HEK293 (cell line): Measurements from ENCODE around the gene HNRNPUL1.

Experiments used
- CTCF ChIA-PET: fragments of 350-600 bp; formaldehyde crosslinking; extraction: SDS; loops from one replicate; lab custom pipeline; 2021; ENCODE audit warnings: antibody characterized with exemption; lab: Yijun Ruan, JAX
- POLR2A ChIA-PET: fragments of 300-600 bp; formaldehyde crosslinking; extraction: SDS; loops from one replicate; lab custom pipeline; 2020; ENCODE audit warnings: antibody characterized with exemption, inconsistent platforms; lab: Yijun Ruan, JAX
- H3K27ac ChIP-seq: fragments of 200-500 bp; sonication (Bioruptor generic); 2 replicates; pipeline ENCODE4 v1.5.1; 2014; ENCODE audit warnings: low read depth, low read length, control low read depth, inconsistent platforms; ENCODE audit errors: extremely low read depth
- H3K36me3 ChIP-seq, 2 experiments: fragments of 200-500 bp in 1 of 2; sonication (Bioruptor generic) in 1 of 2; 1 replicate in 1 of 2; 2 replicates in 1 of 2; pipeline ENCODE4 v1.5.1; 2014 to 2017; ENCODE audit warnings: inconsistent platforms in 2 of 2, low read length in 2 of 2; ENCODE audit not compliant: control insufficient read depth in 2 of 2, insufficient read depth in 1 of 2
- H3K4me1 ChIP-seq: fragments of 200-500 bp; sonication (Bioruptor generic); 2 replicates; pipeline ENCODE4 v1.5.1; 2014; ENCODE audit warnings: mild to moderate bottlenecking, low read length, inconsistent platforms; ENCODE audit not compliant: control insufficient read depth, insufficient read depth
- H3K4me3 ChIP-seq: 2 replicates; pipeline ENCODE4 v1.5.1; 2011; ENCODE audit warnings: low read depth, mild to moderate bottlenecking, control low read depth, low read length, moderate library complexity
- H3K9me3 ChIP-seq: fragments of 200-500 bp; sonication (Bioruptor generic); 2 replicates; pipeline ENCODE4 v1.5.1; 2014; ENCODE audit warnings: low read depth, low read length, inconsistent platforms; ENCODE audit not compliant: control insufficient read depth, insufficient read depth
- EGR2 ChIP-seq: fragments of 450-650 bp; formaldehyde crosslinking; IDR thresholded peaks from 2 replicates; pipeline ENCODE4 v1.5.1; 2016; ENCODE audit warnings: low read depth, missing biosample characterization, missing genetic modification characterization
- IKZF3 ChIP-seq: fragments of 450-650 bp; IDR thresholded peaks from 2 replicates; pipeline ENCODE4 v1.5.0; 2018; ENCODE audit warnings: missing biosample characterization, mild to moderate bottlenecking, missing genetic modification characterization, moderate library complexity
- YY2 ChIP-seq: fragments of 450-650 bp; formaldehyde crosslinking; IDR thresholded peaks from 2 replicates; pipeline ENCODE4 v1.5.1; 2016; ENCODE audit warnings: missing biosample characterization, missing genetic modification characterization
- ZBTB20 ChIP-seq: fragments of 450-650 bp; formaldehyde crosslinking; IDR thresholded peaks from 2 replicates; pipeline ENCODE4 v1.5.1; 2016; ENCODE audit warnings: missing biosample characterization, missing genetic modification characterization
- ZBTB8A ChIP-seq: fragments of 450-650 bp; formaldehyde crosslinking; IDR thresholded peaks from 2 replicates; pipeline ENCODE4 v1.5.1; 2016; ENCODE audit warnings: missing biosample characterization, missing genetic modification characterization
- ZNF133 ChIP-seq: fragments of 450-650 bp; formaldehyde crosslinking; IDR thresholded peaks from 2 replicates; pipeline ENCODE4 v1.5.1; 2016; ENCODE audit warnings: missing biosample characterization, missing genetic modification characterization
- ZNF23 ChIP-seq: fragments of 450-650 bp; formaldehyde crosslinking; IDR thresholded peaks from 2 replicates; pipeline ENCODE4 v1.5.1; 2016; ENCODE audit warnings: missing biosample characterization, missing genetic modification characterization, borderline replicate concordance
- ZNF274 ChIP-seq, 2 experiments: fragments of 200-500 bp in 1 of 2; fragments of 450-650 bp in 1 of 2; sonication (Bioruptor generic) in 1 of 2; formaldehyde crosslinking in 1 of 2; IDR thresholded peaks; 2 replicates each; pipeline versions ENCODE4 v1.5.1 to v1.6.1; 2014 to 2016; ENCODE audit warnings: borderline replicate concordance in 1 of 2, inconsistent platforms in 1 of 2, low read length in 1 of 2, missing biosample characterization in 1 of 2, missing genetic modification characterization in 1 of 2
- ZNF292 ChIP-seq: fragments of 450-650 bp; formaldehyde crosslinking; IDR thresholded peaks from 2 replicates; pipeline ENCODE4 v1.5.1; 2016; ENCODE audit warnings: low read depth, missing biosample characterization, missing genetic modification characterization, borderline replicate concordance
- ZNF398 ChIP-seq: fragments of 450-650 bp; formaldehyde crosslinking; IDR thresholded peaks from 2 replicates; pipeline ENCODE4 v1.5.1; 2017; ENCODE audit warnings: missing biosample characterization, missing genetic modification characterization
- ZNF473 ChIP-seq: fragments of 450-650 bp; formaldehyde crosslinking; IDR thresholded peaks from 2 replicates; pipeline ENCODE4 v1.5.1; 2017; ENCODE audit warnings: missing biosample characterization, missing genetic modification characterization
- ZNF514 ChIP-seq: fragments of 450-650 bp; formaldehyde crosslinking; IDR thresholded peaks from 2 replicates; pipeline ENCODE4 v1.5.1; 2016; ENCODE audit warnings: missing biosample characterization, missing genetic modification characterization
- ZNF76 ChIP-seq: fragments of 450-650 bp; formaldehyde crosslinking; IDR thresholded peaks from 2 replicates; pipeline ENCODE4; 2016; ENCODE audit warnings: low read depth, missing biosample characterization, missing genetic modification characterization, borderline replicate concordance
- ZNF768 ChIP-seq: fragments of 450-650 bp; formaldehyde crosslinking; IDR thresholded peaks from 2 replicates; pipeline ENCODE4 v1.5.1; 2018; ENCODE audit warnings: missing biosample characterization, mild to moderate bottlenecking, missing genetic modification characterization
- ZNF777 ChIP-seq: fragments of 450-650 bp; formaldehyde crosslinking; IDR thresholded peaks from 2 replicates; pipeline ENCODE4 v1.5.1; 2017; ENCODE audit warnings: missing biosample characterization, missing genetic modification characterization, borderline replicate concordance
- ZSCAN4 ChIP-seq: fragments of 450-650 bp; formaldehyde crosslinking; IDR thresholded peaks from 2 replicates; pipeline ENCODE4 v1.5.1; 2017; ENCODE audit warnings: missing biosample characterization, missing genetic modification characterization
- TF ChIP-seq, protein P1 (sequence below): fragments of 450-650 bp; formaldehyde crosslinking; IDR thresholded peaks from 2 replicates; pipeline ENCODE4 v1.5.0; 2017; ENCODE audit warnings: missing biosample characterization, missing genetic modification characterization, borderline replicate concordance
- TF ChIP-seq, protein P2 (sequence below): fragments of 450-650 bp; formaldehyde crosslinking; conservative IDR thresholded peaks from 2 replicates; pipeline ENCODE4 v1.5.1; 2016; ENCODE audit warnings: low read depth, missing biosample characterization, missing genetic modification characterization

The HNRNPUL1 gene

DNA sequence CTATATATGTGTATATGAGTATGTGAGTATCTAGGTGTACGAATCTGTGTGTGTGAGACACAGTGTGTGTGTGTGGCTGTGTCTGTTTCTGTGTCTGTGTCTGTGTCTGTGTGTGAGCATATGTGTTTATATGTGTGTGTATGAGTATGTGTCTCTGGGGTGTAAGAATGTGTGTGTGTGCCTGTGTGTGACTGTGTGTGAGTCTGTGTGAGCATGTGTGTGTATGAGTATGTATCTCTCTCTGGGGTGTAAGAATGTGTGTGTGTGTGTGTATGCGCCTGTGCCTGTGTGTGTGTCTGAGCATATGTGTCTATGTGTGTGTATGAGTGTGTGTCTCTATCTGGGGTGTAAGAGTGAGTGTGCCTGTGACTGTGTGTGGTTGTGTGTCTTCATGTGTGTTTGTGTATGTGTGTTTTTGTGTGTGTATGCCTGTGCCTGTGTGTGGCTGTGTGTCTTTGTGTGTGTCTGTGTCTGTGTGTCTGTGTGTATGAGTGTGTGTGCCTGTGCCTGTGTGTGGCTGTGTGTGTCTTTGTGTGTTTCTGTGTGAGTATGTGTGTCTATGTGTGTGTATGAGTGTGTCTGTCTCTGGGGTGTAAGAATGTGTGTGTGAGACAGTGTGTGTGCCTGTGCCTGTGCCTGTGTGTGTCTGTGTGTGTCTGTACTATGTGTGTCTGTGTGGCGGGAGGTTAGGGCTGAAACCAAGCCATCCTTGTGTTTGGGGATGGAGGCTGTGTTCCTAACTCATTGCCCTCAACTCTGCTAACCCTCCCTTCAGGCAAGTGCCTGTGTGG is 33.9 kb upstream of the HNRNPUL1 start (continued):
- TF ChIP-seq ZBTB8A (tag by site-specific recombination) (no peak), ZNF23 (0 out of 2 replicates have a peak, but pooled peaks have one; percentile 34), ZNF398 (tag by site-specific recombination) (peak; percentile 8; the same call in 1 of the 2 replicates), ZNF133 (peak; percentile 32; the same call in 1 of the 2 replicates), EGR2 (tag by site-specific recombination) (no peak), ZBTB20 (tag by site-specific recombination) (peak; percentile 27; the same call in 1 of the 2 replicates), YY2 (tag by site-specific recombination) (peak; percentile 53), ZNF292 (tag by site-specific recombination) (no peak), ZNF514 (tag by site-specific recombination) (no peak), ZNF777 (peak; percentile 25; the same call in 1 of the 2 replicates), ZNF274 (IDR thresholded peaks at IDR 0.05; ENCODE audit: low read length) (no peak), ZNF274 (tag by site-specific recombination; IDR thresholded peaks at IDR 0.05; ENCODE audit: borderline replicate concordance) (peak; percentile 71; the same call in 1 of the 2 replicates), ZSCAN4 (tag by site-specific recombination) (peak; percentile 86), ZNF768 (tag by site-specific recombination) (no peak), ZNF473 (tag by site-specific recombination) (0 out of 2 replicates have a peak, but pooled peaks have one; percentile 50)
- TF ChIP-seq, protein P1, sequence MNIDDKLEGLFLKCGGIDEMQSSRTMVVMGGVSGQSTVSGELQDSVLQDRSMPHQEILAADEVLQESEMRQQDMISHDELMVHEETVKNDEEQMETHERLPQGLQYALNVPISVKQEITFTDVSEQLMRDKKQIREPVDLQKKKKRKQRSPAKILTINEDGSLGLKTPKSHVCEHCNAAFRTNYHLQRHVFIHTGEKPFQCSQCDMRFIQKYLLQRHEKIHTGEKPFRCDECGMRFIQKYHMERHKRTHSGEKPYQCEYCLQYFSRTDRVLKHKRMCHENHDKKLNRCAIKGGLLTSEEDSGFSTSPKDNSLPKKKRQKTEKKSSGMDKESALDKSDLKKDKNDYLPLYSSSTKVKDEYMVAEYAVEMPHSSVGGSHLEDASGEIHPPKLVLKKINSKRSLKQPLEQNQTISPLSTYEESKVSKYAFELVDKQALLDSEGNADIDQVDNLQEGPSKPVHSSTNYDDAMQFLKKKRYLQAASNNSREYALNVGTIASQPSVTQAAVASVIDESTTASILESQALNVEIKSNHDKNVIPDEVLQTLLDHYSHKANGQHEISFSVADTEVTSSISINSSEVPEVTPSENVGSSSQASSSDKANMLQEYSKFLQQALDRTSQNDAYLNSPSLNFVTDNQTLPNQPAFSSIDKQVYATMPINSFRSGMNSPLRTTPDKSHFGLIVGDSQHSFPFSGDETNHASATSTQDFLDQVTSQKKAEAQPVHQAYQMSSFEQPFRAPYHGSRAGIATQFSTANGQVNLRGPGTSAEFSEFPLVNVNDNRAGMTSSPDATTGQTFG (tag by site-specific recombination) = peak; percentile 87
- TF ChIP-seq, protein P2, sequence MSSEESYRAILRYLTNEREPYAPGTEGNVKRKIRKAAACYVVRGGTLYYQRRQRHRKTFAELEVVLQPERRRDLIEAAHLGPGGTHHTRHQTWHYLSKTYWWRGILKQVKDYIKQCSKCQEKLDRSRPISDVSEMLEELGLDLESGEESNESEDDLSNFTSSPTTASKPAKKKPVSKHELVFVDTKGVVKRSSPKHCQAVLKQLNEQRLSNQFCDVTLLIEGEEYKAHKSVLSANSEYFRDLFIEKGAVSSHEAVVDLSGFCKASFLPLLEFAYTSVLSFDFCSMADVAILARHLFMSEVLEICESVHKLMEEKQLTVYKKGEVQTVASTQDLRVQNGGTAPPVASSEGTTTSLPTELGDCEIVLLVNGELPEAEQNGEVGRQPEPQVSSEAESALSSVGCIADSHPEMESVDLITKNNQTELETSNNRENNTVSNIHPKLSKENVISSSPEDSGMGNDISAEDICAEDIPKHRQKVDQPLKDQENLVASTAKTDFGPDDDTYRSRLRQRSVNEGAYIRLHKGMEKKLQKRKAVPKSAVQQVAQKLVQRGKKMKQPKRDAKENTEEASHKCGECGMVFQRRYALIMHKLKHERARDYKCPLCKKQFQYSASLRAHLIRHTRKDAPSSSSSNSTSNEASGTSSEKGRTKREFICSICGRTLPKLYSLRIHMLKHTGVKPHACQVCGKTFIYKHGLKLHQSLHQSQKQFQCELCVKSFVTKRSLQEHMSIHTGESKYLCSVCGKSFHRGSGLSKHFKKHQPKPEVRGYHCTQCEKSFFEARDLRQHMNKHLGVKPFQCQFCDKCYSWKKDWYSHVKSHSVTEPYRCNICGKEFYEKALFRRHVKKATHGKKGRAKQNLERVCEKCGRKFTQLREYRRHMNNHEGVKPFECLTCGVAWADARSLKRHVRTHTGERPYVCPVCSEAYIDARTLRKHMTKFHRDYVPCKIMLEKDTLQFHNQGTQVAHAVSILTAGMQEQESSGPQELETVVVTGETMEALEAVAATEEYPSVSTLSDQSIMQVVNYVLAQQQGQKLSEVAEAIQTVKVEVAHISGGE = no peak
- TF ChIP-seq, all 188 proteins: peak for 17

- POLR2A ChIA-PET = no interaction called here
Measured at GRCh38 chr19:41232686-41233085, 31.5 kb upstream of the HNRNPUL1 start.

More at GRCh38 chr19:41232686-41233085, 31.5 kb upstream of the HNRNPUL1 start:
- H3K27ac ChIP-seq = no peak overlapping the region
- no peaks in the 10 kb centered on the region for H3K36me3 ChIP-seq
- TF ChIP-seq ZNF76 (tag by site-specific recombination) = no peak
- TF ChIP-seq IKZF3 (tag by site-specific recombination) = no peak
- TF ChIP-seq, all 188 proteins: peak for 0
- Histone ChIP-seq H3K4me3 (no peak overlapping the region), H3K9me3 (no peaks in the 10 kb centered on the region), H3K4me1 (no peaks in the 10 kb centered on the region)
- CTCF ChIA-PET = interaction anchor here (0.7 to 2.6 kb wide), 2 partner anchors 28 to 104 kb away, joined by 3 to 16 read pairs; no protein-coding TSS in a partner anchor
